NCI-H2081 (cell line): ENCODE data around the gene ZNF385B.
A peak's percentile ranks its signal among the peaks of the same experiment; 100 is the strongest.

Experiments
- DNase-seq, 2 experiments: peaks; one replicate each; lab custom pipeline; 2025; lab: John Stamatoyannopoulos, UW

ZNF385B gene

DNA sequence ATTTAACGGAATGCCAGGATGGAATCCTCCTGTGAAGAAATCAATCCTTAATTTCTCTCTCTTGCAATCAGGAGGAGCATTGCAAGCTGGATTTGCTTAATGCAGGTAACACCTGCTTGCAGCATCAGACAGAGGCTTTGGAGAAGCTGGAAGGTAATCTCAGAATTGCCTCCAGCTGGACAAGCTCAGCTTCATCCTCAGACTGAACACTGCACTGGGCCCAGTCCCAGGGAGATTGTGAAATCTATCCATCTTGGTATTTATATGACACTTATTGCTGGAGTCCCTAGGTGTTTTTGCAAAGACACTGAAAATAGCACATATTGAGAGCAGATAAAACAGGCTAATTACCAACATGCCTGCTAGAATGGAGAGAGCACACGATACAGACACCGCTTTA, 417.4 kb downstream of the ZNF385B start:
- no peak for DNase-seq

DNA sequence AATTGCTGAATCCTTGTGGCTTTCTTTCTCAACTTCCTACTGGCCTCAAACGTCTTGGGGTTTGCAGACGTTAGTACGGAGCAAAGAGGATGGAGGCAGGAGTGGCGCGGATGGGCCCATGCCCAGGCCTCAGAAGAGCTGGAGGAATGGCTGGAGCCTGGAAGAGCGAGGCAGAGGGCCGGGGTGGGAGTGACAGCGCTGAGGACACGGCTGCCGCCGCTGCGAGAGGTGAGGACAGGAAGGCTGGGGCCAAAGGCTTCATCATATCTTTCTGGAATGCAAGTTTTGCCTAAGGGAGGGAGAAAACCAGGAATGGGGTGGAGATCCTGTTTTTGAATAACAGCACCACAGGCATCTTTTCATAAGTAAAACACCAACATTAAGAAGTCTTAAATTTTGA, 418.2 kb downstream of the ZNF385B start:
- DNase-seq, result no peak

DNA sequence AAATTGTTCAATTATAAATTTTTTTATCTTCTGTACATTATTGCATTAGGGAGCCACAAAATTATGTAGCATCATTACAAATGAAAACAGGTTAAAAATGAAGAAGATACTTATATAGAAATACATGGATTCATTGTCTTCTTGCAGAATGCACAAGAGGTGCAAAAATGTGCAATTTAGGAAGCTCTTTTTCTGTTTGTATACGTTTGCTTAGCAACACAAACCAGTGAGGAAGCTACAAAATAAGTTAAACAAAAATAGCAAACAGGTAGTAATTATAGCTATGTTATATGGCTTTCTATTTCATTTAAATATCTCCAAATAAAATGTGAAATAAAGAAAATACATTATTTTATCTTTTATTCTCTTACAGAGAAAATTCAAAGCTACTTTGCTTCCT, 419.2 kb downstream of the ZNF385B start:
- no peak for DNase-seq

DNA sequence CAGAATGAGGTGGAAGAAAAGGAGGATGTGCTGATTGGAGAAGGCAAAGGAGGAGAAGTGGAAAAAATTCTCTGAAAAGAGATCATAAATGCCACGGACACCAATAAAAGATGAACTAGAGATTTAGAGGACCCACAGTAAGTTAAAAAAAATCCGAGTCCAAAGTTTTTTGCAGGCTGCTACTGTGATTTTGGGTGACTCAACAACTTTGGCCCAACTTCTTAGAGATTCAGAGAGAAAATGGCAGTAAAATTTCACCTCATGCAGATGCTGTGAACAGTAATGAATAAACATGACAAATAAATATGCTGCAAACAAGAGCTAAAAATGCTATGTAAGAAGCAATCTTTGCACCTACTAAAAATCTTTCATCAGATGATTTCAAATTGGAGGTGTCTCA, 419.9 kb downstream of the ZNF385B start:
- DNase-seq, result no peak

DNA sequence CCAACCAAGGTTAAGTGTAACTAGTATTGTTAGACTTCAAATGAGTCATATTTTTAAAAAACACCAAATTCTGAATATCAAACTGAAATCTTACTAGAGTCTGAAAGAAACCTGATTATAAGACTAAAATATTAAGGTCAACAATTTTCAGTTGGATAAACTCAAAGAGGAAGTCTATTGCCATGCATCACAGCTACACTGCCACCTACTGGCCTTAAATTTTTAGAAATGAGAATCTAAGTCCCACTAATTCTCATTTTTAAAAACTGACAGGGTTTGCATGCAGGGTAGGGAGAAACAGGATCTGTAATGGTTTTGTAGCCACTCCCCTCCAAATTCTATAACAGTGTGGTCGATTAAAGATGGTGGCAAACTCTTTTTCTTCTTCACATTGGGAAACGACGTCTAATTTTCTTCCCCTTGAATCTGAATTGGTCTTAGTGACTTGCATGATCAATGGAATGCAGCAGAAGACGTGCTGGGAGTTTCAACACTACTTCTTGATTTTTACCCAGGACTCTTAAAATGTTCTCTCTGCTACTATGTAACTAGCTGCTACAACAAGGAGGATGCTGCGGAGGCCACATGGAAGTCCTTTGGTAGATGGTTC, 420.7 kb downstream of the ZNF385B start:
- DNase-seq, result peak; percentile 37 to 43

DNA sequence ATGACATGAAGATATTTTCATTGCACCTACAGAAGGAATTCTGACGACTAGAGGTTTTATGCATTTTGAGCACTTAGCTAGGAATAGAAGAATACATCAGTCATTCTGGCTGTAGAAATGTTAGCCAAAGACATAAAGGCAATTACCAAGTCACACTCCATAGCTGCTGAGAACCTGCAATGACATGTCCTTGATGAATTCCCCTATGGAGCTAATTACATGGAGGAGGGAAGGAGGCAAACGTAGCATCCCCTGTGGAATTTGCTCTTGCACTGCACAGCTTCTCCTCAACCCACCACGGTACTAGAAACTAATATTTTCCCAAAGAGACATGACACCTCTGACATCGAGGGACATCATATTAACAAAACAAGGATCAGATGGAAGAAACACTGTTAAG, 422.8 kb downstream of the ZNF385B start:
- no peak for DNase-seq

DNA sequence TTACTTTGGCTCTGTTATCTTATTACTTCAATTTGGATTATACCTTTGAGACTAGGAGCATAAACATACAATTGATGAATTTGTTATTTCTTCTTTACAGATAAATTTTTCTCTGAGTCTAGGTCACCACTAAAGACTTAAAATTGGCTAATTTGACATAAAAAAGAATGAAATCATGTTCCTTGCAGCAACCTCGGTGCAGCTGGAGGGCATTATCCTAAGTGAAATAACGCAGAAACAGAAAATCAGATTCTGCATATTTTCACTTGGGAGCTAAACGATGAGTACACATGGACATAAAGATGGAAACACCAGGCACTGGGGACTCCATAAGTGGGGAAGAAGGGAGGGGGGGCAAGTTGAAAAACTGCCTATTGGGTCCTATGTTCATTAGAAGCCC, 424.0 kb downstream of the ZNF385B start:
- DNase-seq, result no peak

DNA sequence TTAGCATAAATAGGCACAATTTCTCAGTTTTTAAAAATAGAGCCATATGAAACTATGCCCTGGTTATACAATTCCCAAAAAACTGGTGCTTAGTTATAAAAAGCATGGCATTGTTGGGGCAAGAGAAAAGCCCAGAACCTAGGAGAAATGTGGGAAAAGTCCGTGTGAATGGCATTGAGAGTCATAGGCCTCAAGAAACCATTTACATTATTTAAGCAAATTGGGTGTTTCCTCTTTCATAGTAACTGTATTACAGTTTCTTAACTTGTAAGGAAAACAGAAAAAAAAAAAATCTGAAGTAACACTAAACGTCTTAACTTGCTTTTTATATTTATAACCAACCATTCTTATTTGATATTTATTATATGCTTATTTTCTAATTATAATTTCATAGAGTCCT, 425.8 kb downstream of the ZNF385B start:
- no peak for DNase-seq

DNA sequence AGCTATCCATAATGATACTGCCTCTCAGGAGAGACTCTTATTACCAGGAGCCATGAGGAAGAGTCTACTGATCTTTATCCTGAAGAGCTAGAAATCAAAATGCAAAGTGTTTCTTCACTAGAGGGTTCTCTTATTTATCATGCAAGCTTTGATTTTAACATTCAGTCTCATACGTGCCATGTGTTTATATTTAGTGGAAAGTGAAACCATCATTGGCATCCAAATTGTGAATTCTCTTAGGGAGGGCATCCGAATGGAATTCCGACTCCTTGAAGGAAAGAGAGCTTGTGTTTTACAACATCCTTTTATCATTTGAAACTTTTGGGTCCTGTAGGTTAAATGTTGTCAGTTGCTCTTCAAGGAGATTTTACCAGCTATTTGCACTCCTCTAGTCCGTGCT, 426.4 kb downstream of the ZNF385B start:
- DNase-seq, result no peak

DNA sequence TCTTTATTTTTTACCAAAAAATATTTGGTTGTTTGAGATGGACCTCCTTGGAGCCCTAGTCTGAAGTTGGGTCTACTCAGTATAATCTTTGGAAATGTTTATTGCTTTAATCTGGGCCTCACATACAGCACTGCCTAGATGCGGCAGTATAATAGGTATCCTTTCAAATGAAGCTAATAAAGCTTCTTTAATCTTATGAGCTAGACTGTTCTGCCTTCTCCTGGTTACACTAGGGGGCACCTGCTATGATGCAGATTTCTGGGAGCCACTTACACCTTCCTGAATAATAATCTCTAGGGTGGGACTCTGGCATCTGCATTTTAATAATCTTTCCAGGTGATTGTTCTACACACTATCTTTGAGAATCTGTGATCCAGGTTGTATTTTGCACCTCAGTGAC, 427.1 kb downstream of the ZNF385B start:
- no peak for DNase-seq

DNA sequence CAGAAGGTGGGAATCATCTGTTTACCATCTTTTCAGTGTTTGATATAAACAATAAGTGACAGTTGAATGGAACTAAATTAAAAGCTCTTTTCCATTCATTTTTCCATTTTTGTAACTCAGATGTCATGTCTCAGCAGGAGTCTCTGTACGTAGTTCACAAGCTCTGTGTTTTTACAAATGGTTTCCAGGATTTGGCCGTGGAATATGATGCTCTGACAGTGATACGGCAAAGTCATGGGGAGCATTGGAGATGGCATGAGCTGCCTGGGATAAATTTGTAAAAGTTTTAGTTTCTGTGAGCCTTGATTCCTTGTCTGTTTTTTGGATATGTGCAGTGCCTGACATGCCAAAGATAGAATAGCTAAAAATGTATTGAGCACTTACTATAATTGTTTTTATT, 428.7 kb downstream of the ZNF385B start:
- no peak for DNase-seq

DNA sequence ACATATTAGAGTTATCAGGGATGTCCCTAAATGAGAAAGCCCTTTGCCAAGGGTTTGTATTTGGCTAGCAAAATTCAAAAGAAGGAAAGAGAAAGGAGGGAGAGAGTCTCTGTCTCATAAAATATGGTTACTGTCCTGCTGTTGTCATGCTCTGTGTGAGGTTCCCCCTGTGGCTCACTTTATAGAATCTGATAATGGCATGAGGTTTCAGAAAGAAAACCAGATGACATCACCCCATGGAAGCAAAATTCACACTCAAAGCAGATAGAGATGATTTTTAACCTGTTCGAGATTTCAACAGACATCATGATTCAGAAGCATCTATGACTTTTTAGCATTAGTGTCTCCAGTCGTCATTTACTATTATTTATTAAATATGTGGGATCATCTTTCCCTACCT, 431.8 kb downstream of the ZNF385B start:
- DNase-seq, result no peak

DNA sequence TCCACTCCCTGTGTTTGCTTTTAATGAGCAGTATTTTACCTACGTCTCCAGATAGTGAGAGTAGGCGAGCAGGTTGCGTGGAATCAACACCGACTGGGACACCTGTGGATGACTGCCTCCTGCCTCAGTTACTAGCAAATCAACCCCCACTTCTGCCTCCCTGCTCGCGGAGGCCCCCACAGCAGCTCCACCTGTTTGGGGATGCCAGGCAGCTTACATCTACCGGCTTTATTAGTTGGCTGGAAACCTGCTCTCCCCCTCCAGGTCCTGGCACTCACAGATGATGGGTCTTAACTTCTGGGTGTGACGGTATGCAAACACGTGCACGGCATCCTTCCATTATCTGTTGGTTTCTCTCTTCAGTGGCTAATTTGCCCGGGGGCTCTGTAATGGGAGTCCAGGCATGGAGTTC, 432.3 kb downstream of the ZNF385B start:
- no peak for DNase-seq

DNA sequence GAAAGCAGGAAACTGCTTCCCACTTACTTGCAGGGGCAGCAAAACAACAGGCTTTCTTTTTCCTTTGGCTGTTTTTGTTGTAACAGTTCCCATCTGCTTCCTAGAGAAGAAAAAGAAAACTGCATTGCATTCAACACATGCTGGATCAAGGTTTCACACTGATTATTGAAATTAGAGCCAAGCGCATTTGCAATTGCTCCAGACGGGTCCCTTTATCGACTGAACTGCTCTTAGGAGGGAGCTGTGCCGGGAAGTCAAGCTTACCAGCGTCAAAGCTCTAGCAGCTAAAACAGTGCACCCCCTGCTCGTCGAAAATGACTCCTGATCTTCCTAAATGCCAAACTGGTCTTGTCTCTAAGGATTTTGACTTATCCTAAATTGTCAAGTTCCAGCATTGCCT, 432.8 kb downstream of the ZNF385B start:
- no peak for DNase-seq

DNA sequence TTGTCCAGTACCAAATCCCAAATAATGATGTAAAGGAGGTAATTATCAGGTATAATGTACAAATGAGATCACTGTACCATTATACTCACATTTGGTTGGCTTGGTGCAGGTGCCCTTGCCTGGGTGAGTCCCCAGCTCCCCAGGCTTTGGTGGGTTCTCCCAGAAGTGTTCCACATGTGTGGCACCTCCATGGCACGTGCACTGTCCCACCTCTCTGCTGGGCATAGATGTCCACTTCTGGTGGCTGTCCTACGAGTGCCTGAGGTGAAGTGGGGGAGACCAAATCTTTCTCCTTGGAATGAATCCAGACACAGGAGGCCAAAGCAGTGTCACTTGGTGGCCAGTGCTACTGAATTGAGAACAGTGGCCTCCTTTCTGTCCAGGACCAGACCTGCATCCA, 434.3 kb downstream of the ZNF385B start:
- DNase-seq, result no peak

DNA sequence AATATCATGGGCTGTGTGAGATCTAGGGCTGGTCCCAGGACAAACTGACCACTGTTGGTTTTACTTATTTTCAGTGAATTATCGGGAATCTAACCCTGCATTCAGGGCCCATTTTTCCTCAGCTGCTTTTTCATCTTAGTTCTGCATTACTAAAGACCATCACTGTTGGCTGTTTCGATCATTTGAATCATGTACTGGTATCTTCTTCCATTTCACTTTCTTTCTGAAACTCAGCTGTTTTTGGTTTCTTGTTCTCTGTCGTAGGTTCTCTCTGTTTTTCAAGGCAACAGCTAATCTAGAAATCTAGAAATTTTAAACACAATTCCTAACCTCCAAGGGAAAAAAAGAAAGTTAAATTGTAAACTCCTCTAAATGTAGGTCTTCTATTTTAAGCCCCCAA, 436.8 kb downstream of the ZNF385B start:
- DNase-seq, result no peak

DNA sequence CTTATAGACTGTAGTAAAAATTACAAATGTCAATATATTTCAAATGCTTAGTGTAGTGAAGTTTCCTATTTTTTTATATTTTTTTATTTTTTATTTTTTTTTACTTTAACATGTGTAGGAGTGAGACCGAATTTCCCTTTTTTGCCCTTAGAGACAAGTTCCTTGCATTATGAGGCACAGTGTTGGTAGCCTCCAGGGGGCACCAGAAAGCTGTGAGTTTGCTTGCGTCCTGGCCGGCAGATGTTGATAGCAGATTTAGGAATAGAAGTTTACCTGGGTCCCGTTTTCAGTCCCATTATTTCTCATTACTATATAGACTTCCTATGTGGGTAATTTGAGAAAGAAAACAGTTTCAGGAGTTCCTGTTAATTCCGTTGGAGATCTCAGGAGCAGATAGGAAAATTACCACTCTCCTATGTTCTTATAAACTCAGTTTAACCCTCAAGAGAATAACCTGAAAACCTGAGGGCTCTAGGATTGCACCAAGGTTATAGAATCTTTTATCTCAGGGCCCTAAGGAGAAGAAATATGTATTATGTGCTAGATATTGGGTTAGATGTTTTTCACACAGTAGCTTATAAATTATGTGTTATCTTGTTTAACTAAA, 439.3 kb downstream of the ZNF385B start:
- peak; percentile 69 to 77 for DNase-seq

DNA sequence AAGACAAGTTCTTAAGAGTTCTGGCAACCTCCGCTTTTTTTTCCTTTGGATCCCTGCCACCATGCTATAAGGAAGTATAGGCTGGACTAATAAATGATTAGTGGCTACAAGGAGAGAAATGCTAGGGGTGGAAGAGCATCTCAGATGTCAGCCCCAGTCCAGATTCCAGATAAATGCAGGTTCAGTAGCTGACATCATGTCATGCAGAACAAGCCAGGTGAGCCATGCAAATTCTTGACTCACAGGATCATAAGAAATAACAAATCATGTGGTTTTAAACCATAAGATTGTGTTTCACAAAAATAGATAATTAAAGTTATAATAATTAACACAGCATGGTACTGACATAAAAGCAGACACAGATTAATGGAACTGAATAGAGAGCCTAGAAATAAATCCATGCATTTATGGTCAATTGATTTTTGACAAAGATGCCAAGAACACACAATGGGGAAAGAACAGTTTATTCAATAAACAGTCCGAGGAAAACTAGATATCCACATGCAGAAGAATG, 443.9 kb downstream of the ZNF385B start:
- DNase-seq, result peak in 1 of 2 experiments; percentile 47

DNA sequence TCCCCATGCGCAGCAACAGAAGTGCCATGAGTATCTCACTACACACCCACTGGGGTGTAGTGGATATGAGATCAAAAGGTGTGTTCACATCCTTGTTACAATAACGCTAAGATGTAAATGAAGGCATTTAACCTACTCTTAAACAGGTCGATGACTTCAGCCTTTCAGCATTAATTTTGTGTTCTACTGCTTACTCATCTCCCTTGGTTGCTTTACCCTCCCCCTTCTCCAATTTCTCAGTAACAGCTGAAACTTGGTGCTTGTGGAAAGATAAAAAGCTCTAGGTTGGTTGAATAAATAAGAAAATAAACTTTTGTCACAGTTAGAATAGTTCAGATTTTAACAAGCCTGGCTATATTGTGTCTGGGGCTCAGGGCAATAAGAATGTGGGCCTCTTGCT, 449.3 kb downstream of the ZNF385B start:
- DNase-seq, result no peak

DNA sequence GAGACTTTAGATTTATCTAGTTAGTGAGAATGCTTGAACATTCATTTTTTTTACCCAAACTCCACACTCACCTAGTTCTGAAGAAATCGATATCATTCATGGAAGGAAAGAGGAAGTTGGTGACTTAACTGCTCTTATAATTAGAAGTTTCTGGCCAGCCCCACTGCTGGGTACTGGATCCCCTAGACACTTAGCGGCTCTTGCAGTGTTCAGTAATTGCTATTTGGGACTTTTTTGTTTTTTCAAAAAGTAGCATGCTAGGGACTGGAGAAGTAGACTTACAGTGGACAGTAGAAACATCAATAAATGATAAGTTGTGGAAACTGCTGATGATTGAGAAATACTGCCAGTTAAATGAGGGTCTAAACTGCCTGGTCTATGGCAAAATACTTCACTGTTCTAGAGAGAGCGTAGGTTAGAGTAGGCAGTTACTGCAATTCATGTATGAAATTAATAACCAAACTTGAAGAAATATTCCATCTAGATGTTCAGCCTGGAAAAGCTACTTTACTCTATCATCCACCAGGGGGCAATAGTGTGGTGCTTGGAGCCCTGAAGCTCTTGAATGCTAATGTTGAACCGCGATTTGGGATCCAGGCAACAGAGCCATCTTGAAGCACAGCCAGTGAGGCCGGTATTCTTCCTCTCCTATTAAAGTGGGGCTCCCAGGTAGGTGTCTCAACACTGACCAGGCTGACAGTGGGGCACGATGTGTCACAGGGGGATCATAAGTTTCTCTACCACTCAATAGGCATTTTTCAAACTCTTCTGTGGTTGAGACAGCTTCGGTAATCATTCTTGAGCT, 450.7 kb downstream of the ZNF385B start:
- peak; percentile 65 to 81 for DNase-seq

DNA sequence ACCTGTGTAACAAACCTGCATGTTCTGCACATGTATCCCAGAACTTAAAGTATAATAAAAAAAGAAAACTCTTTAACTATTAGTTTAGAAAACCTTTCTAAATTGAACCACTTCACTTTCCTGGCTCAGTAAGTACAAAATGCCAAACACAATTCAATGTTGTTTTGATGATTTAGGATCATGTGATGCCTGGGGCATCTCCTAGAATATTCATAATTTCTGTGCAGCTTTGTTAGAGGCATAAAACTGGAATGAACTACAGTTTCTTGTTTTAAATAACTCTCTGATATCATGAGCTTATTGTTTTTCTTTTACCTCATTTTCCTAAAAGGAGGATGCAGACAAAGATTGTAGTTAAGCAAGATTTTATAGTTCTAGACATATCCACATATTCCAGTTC, 457.8 kb downstream of the ZNF385B start:
- DNase-seq, result no peak

DNA sequence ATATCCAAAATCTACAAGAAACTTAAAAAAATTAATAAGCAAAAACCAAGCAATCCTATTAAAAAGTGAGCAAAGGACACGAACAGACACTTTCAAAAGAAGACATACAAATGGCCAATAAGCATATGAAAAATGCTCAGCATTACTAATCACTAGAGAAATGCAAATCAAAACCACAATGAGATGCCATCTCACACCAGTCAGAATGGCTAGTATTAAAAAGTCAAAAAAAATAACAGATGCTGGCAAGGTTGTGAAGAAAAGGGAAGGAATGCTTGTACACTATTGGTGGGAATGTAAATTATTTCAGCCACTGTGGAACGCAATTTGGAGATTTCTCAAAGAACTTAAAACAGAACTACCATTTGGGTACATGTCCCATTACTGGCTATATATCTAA, 467.9 kb downstream of the ZNF385B start:
- DNase-seq, result no peak
